HG03045 (cell line): ENCODE results near the gene AQP1.

Experiments used
- ATAC-seq: cut with Tn5 transposase; IDR thresholded peaks from one replicate; pipeline ENCODE4 v1.9.1; 2021; ENCODE audit warnings: mild to moderate bottlenecking, moderate library complexity; ENCODE audit not compliant: unreplicated experiment

The AQP1 gene

GRCh38 chr7:30911561-30911969 lies at the start of gene AQP1:
TSS of gene AQP1 (plus strand) at chr7:30911853. CDS start at chr7:30911910, 57 bp downstream.
- ATAC-seq = no peak

GRCh38 chr7:30862995-30863705 lies 48.5 kb upstream of the AQP1 start:
- ATAC-seq = no peak

GRCh38 chr7:30863706-30864035 lies 48.0 kb upstream of the AQP1 start:
- no peak for ATAC-seq

- ATAC-seq = no peak
These were observed 47.6 kb upstream of the AQP1 start for GRCh38 chr7:30864101-30864500.

GRCh38 chr7:30865076-30865475 lies 46.6 kb upstream of the AQP1 start:
- no peak for ATAC-seq

GRCh38 chr7:30865821-30866220 lies 45.8 kb upstream of the AQP1 start:
- no peak for ATAC-seq

- ATAC-seq = no peak
These were observed 44.7 kb upstream of the AQP1 start for GRCh38 chr7:30866939-30867338.

- ATAC-seq = no peak
These were observed 44.2 kb upstream of the AQP1 start for GRCh38 chr7:30867483-30867882.

- no peak for ATAC-seq
These were observed 41.6 kb upstream of the AQP1 start for GRCh38 chr7:30869794-30870611.

GRCh38 chr7:30870821-30871518 lies 40.7 kb upstream of the AQP1 start:
- no peak for ATAC-seq

GRCh38 chr7:30871655-30872054 lies 40.0 kb upstream of the AQP1 start:
- ATAC-seq = no peak

GRCh38 chr7:30873207-30873606 lies 38.4 kb upstream of the AQP1 start:
- ATAC-seq = no peak

GRCh38 chr7:30873656-30874055 lies 38.0 kb upstream of the AQP1 start:
- ATAC-seq = no peak

GRCh38 chr7:30874656-30875302 lies 36.9 kb upstream of the AQP1 start:
- ATAC-seq = no peak

GRCh38 chr7:30877015-30877769 lies 34.5 kb upstream of the AQP1 start:
- no peak for ATAC-seq

- ATAC-seq = no peak
These were observed 33.7 kb upstream of the AQP1 start for GRCh38 chr7:30877993-30878392.

GRCh38 chr7:30879139-30880124 lies 32.2 kb upstream of the AQP1 start:
- ATAC-seq = no peak

GRCh38 chr7:30880125-30880720 lies 31.4 kb upstream of the AQP1 start:
- ATAC-seq = no peak

- no peak for ATAC-seq
These were observed 30.7 kb upstream of the AQP1 start for GRCh38 chr7:30880941-30881340.
